Suppressor macrophage (primary cell): ENCODE measurements around the gene IMPA2.

Experiments used
- DNase-seq, 4 experiments: peaks; one replicate each; pipeline ENCODE4 v3.0.0-alpha.2; 2020 to 2022

The IMPA2 gene

GRCh38 chr18:12079491-12080237 lies 98.4 kb downstream of the IMPA2 start:
- DNase-seq: no peak
